Measurements from ENCODE around the gene PTPRD. TPM values are rescaled to one million over a fixed set of nuclear protein-coding genes. Genes with fewer than 3 reads are reported as not detected.

The PTPRD gene
- total and polyA plus RNA-seq, 9 of the 15 experiments (the other 6 are each of a cell fraction or from before 2014, with no cell fraction given) = 0.11 TPM; not detected in 8

DNA sequence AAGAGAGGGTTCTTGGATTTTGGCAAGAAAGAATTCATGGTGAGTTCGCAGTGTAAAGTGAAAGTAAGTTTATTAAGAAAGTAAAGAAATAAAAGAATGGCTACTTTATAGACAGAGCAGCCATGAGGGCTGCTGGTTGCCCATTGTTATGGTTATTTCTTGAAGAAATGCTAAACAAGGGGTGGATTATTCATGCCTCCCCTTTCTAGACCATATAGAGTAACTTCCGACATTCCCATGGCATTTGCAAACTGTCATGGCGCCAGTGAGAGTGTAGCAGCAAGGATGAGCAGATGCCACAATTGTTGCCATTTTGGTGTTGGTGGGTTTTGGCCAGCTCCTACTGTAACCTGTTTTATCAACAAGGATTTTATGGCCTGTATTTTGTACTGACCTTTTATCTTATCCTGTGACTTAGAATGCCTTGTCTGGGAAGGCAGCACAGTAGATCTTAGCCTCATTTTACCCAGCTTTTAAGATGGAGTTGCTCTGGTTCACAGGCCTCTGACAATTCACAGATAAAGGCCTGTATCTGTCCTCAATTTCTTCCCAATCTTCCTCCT is 1787.1 kb downstream of the PTPRD start:
- Histone ChIP-seq H3K9me3 (replicated peaks; ENCODE audit: control insufficient read depth, insufficient read depth, low read depth, low read length) (no peaks in the 10 kb centered on the region), H3K9me1 (ENCODE audit: control insufficient read depth, insufficient read depth, low read length) (no peaks in the 10 kb centered on the region), H3K79me2 (ENCODE audit: control insufficient read depth, insufficient read depth, low read length) (no peaks in the 10 kb centered on the region), H3K36me3 (ENCODE audit: control insufficient read depth, insufficient read depth, low read length) (no peaks in the 10 kb centered on the region), H3K4me3 (no peak overlapping the region), H3K4me1 (replicated peaks in 1 of 2; ENCODE audit: control insufficient read depth in 2 of 2, insufficient read depth in 2 of 2, low read length in 2 of 2) (no peaks in the 10 kb centered on the region), H3K4me2 (ENCODE audit: insufficient read depth, low read length) (no peak overlapping the region), H3K27ac (ENCODE audit: extremely low read depth, low read depth, low read length) (no peak overlapping the region), H2AFZ (ENCODE audit: low read depth, low read length) (no peak overlapping the region), H3K27me3 (ENCODE audit: control insufficient read depth in 2 of 2, insufficient read depth in 2 of 2, low read length in 2 of 2) (no peaks in the 10 kb centered on the region), H4K20me1 (replicated peaks; ENCODE audit: control insufficient read depth, insufficient read depth, low read length) (no peaks in the 10 kb centered on the region), H3K9ac (ENCODE audit: insufficient read depth in 1 of 2, low read depth in 2 of 2, low read length in 2 of 2) (no peak overlapping the region)
- in situ Hi-C loops (cut with MboI) = no loop called here
- ChIA-PET POLR2A (no interaction called here), CTCF (ENCODE audit: low intra/inter-chr PET ratio) (no interaction called here)
- ATAC-seq (no peak), FAIRE-seq (no peak), DNase-seq (ENCODE audit: extremely low read depth in 1 of 4, low spot score in 3 of 4) (no peak)
- intact Hi-C loops (cut with micrococcal nuclease) = no loop called here
- TF ChIP-seq SETDB1 (IDR thresholded peaks at IDR 0.05; ENCODE audit: low read length) (no peak), ETV5 (CRISPR knock-in tag; IDR thresholded peaks at IDR 0.05; ENCODE audit: low read depth) (no peak), STAT5B (CRISPR knock-in tag; IDR thresholded peaks at IDR 0.05) (no peak), ZNF121 (CRISPR knock-in tag; conservative IDR thresholded peaks at IDR 0.05) (no peak), SMARCE1 (IDR thresholded peaks at IDR 0.05) (no peak), GTF2B (IDR thresholded peaks at IDR 0.05; ENCODE audit: extremely low read depth, insufficient read length) (no peak), IFI16 (CRISPR knock-in tag; IDR thresholded peaks at IDR 0.05) (no peak), SLC30A9 (CRISPR knock-in tag; IDR thresholded peaks at IDR 0.05) (no peak), PURB (CRISPR knock-in tag; IDR thresholded peaks at IDR 0.05; ENCODE audit: low read depth) (no peak), BRF1 (IDR thresholded peaks at IDR 0.05; ENCODE audit: borderline replicate concordance, extremely low read depth, insufficient read length) (no peak), E4F1 (CRISPR knock-in tag; IDR thresholded peaks at IDR 0.05; ENCODE audit: borderline replicate concordance) (no peak), RCOR1 (IDR thresholded peaks at IDR 0.05; ENCODE audit: borderline replicate concordance in 1 of 2, low read depth in 2 of 2, low read length in 2 of 2) (no peak), GTF2A2 (tag; IDR thresholded peaks at IDR 0.05) (no peak), JUN (IDR thresholded peaks at IDR 0.05; ENCODE audit: borderline replicate concordance, low read depth, low read length) (no peak), JUN (CRISPR knock-in tag; IDR thresholded peaks at IDR 0.05; ENCODE audit: borderline replicate concordance) (no peak), ILK (tag; IDR thresholded peaks at IDR 0.05; ENCODE audit: borderline replicate concordance, low read depth) (no peak), POLR2G (IDR thresholded peaks at IDR 0.05; ENCODE audit: low read depth, low read length) (no peak), HNRNPL (IDR thresholded peaks at IDR 0.05; ENCODE audit: low read depth, low read length) (no peak), SIRT6 (IDR thresholded peaks at IDR 0.05; ENCODE audit: low read depth, low read length) (no peak)
- TF ChIP-seq, protein P1, sequence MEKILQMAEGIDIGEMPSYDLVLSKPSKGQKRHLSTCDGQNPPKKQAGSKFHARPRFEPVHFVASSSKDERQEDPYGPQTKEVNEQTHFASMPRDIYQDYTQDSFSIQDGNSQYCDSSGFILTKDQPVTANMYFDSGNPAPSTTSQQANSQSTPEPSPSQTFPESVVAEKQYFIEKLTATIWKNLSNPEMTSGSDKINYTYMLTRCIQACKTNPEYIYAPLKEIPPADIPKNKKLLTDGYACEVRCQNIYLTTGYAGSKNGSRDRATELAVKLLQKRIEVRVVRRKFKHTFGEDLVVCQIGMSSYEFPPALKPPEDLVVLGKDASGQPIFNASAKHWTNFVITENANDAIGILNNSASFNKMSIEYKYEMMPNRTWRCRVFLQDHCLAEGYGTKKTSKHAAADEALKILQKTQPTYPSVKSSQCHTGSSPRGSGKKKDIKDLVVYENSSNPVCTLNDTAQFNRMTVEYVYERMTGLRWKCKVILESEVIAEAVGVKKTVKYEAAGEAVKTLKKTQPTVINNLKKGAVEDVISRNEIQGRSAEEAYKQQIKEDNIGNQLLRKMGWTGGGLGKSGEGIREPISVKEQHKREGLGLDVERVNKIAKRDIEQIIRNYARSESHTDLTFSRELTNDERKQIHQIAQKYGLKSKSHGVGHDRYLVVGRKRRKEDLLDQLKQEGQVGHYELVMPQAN (IDR thresholded peaks at IDR 0.05; ENCODE audit: borderline replicate concordance) = no peak
- BruUV-seq (replicated peaks) = no TSS peak
- WGBS (ENCODE audit: insufficient coverage, low coverage, missing lambda C conversion rate) = 0% methylated on average over 3 of the region's 3 CpGs
